Lower leg skin (tissue), 4 donors: Measurements from ENCODE around the gene AFG3L2. TPM values are rescaled to one million over a fixed set of nuclear protein-coding genes. Genes with fewer than 3 reads are reported as not detected.
A peak's percentile ranks its signal among the peaks of the same experiment; 100 is the strongest.

Experiments
- DNase-seq, 2 donors: peaks; one replicate each; pipeline ENCODE4 v3.0.0-alpha.2; 2019; ENCODE audit warnings: low spot score in 2 of 2
- H3K4me3 ChIP-seq: fragments of 200-600 bp; sonication (generic); 2 replicates; pipeline ENCODE4 v1.5.1; 2017; ENCODE audit warnings: mild to moderate bottlenecking, low read depth; ENCODE audit not compliant: poor library complexity, severe bottlenecking
- CTCF ChIP-seq, 3 donors: fragments of 450-650 bp; IDR thresholded peaks; one replicate each; pipeline ENCODE4 v1.5.1; 2016; ENCODE audit warnings: antibody characterized with exemption in 3 of 3, mild to moderate bottlenecking in 3 of 3, moderate library complexity in 2 of 3
- POLR2A ChIP-seq, 2 donors: fragments of 450-650 bp; IDR thresholded peaks; one replicate each; pipeline ENCODE4 v1.6.1; 2016 to 2017; ENCODE audit warnings: antibody characterized with exemption in 2 of 2, mild to moderate bottlenecking in 1 of 2, moderate library complexity in 1 of 2
- WGBS, 2 donors: methylation state at CpG; one replicate each; pipeline ENCODE4 v1.1.5; 2018; 5-methylcytosine and 5-hydroxymethylcytosine counted together
- intact Hi-C: fragments of 100-400 bp; cut with DNase I; formaldehyde crosslinking; loops from one replicate; pipeline ENCODE4 v1.15.0; 2023; ENCODE audit warnings: low total_unique reads
- total RNA-seq, 4 donors: library from RNA; depleted of rRNA; stranded (reverse); fragments of >200 nt; gene quantifications; one replicate each; pipeline ENCODE4 v1.1.0, GENCODE V29; 2016

The AFG3L2 gene
- total RNA-seq, 4 donors from 2014 or later = 57.5 to 67.9 (median 60.1) TPM

GRCh38 chr18:12326711-12327460, 50.1 kb downstream of the AFG3L2 start:
- no peak for TF ChIP-seq POLR2A (IDR thresholded peaks at IDR 0.05)
- TF ChIP-seq CTCF (IDR thresholded peaks at IDR 0.05) = no peak
- 87 to 93% methylated on average over 11 to 12 of the region's 12 CpGs for WGBS, 2 donors
- H3K4me3 ChIP-seq = no peak overlapping the region
- intact Hi-C loops = no loop called here
- peak in 1 of 2 donors; percentile 71 for DNase-seq

- TF ChIP-seq POLR2A (IDR thresholded peaks at IDR 0.05) (no peak), CTCF (IDR thresholded peaks at IDR 0.05) (no peak)
- intact Hi-C loops = no loop called here
- H3K4me3 ChIP-seq = no peak overlapping the region
- DNase-seq = peak in 1 of 2 donors; percentile 75
- WGBS, 2 donors = 96 to 97% methylated on average over 29 of the region's 29 CpGs
Observed at GRCh38 chr18:12325726-12326245, 51.2 kb downstream of the AFG3L2 start.

GRCh38 chr18:12324991-12325725, 51.9 kb downstream of the AFG3L2 start:
- peak in 1 of 2 donors; percentile 76 for DNase-seq
- 98% methylated on average over 57 of the region's 58 CpGs for WGBS, 2 donors
- intact Hi-C loops = no loop called here
- H3K4me3 ChIP-seq = no peak overlapping the region
- TF ChIP-seq CTCF (IDR thresholded peaks at IDR 0.05) (no peak), POLR2A (IDR thresholded peaks at IDR 0.05) (no peak)

- WGBS, 2 donors = 42 to 44% methylated on average over 4 of the region's 4 CpGs
- DNase-seq = peak in 1 of 2 donors; percentile 53
- intact Hi-C loops = no loop called here
- TF ChIP-seq POLR2A (IDR thresholded peaks at IDR 0.05) = no peak
- H3K4me3 ChIP-seq = no peak overlapping the region
Observed at GRCh38 chr18:12321333-12321732, 55.7 kb downstream of the AFG3L2 start.

GRCh38 chr18:12318857-12319256, 58.2 kb downstream of the AFG3L2 start:
- DNase-seq = no peak
- intact Hi-C loops = no loop called here
- TF ChIP-seq CTCF (IDR thresholded peaks at IDR 0.05) = no peak
- TF ChIP-seq POLR2A (IDR thresholded peaks at IDR 0.05) = no peak
- 80 to 87% methylated on average over 5 of the region's 5 CpGs for WGBS, 2 donors
- no peak overlapping the region for H3K4me3 ChIP-seq

- peak in 1 of 2 donors; percentile 46 for DNase-seq
- intact Hi-C loops = no loop called here
- 35 to 41% methylated on average over 5 of the region's 5 CpGs for WGBS, 2 donors
- H3K4me3 ChIP-seq = no peak overlapping the region
- TF ChIP-seq POLR2A (IDR thresholded peaks at IDR 0.05) (no peak), CTCF (IDR thresholded peaks at IDR 0.05) (no peak)
Observed at GRCh38 chr18:12318334-12318697, 58.7 kb downstream of the AFG3L2 start.
